Fibroblast of upper back skin (primary cell): Measurements from ENCODE around the gene KRT24.
"Not testable (repeated sequence)": the region's sequence is repeated elsewhere in the genome, so short reads cannot be mapped to it uniquely, and the experiment has no call there.

ENCODE experiments used
- DNase-seq: peaks from one replicate; pipeline ENCODE4 v3.0.0-alpha.2; 2013

KRT24 gene

GRCh38 chr17:40703652-40704051 is at the start of gene KRT24:
Gene KRT24, minus strand, starts transcription at chr17:40703752. Its CDS starts 59 bp downstream, at chr17:40703693.
- DNase-seq: no peak

- DNase-seq: no peak
These were observed 47.5 kb upstream of the KRT24 start for GRCh38 chr17:40751065-40751464.

DNA sequence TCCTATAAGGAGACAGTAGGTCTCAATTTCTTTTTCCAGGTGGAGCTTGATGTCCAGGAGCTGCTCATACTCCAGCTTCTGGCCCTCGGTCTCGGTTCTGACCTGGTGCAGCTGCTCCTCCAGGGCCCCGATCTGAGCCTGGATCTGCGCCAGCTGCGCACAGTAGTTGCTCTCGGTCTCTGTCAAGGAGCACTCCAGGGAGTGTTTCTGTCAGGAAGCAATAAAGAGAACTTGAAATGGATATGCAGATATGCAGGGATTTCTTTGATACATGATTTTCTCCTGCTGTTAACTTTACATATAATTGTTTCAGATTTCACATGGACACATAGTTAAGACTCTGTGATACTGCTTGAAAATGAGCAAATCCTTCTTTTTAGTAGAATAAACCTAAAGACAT is 46.8 kb upstream of the KRT24 start:
- DNase-seq: no peak

GRCh38 chr17:40748666-40749065 is 45.1 kb upstream of the KRT24 start:
- DNase-seq: not testable (repeated sequence)

GRCh38 chr17:40738553-40738952 is 35.0 kb upstream of the KRT24 start:
- no peak for DNase-seq

GRCh38 chr17:40735016-40735415 is 31.5 kb upstream of the KRT24 start:
- DNase-seq: no peak

GRCh38 chr17:40734018-40734417 is 30.5 kb upstream of the KRT24 start:
- DNase-seq: no peak

DNA sequence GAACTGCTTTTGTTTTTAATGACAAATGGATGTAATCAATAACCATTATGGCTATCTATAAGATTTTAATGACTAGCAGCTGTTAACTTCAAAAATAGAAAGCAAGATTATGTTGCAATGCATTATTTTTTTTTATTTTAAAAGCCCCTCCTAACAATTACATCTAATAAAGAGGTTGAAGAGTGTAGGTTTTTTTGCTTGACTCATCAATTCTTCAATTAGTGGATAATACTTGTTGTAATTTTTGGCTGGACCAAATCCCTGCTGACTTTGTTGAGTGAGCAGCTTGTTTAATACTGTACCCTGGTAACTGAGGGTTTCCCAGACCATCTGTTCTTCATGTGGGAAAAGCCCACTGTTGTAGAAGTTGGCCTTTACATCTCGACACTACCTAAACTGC is 27.4 kb upstream of the KRT24 start:
- DNase-seq: no peak

- DNase-seq: no peak
These were observed 24.1 kb upstream of the KRT24 start for GRCh38 chr17:40727447-40728231.

GRCh38 chr17:40726919-40727318 is 23.4 kb upstream of the KRT24 start:
- DNase-seq: no peak

DNA sequence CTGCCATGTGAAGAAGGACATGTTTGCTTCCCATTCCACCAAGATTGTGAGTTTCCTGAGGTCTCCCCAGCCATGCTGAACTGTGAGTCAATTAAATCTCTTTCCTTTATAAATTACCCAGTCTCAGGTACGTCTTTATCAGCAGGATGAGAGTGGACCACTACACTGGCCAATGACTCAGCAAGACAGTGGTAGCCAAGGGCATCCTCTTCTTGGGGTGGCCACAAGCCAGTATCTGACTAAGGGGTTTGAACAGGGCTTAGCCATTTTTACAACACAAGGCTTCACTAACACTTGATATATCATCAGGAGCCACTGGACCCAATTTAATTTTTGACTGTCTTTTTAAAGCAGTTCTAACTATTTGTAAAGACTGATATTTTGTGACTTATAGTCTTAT is 21.1 kb upstream of the KRT24 start:
- no peak for DNase-seq

DNA sequence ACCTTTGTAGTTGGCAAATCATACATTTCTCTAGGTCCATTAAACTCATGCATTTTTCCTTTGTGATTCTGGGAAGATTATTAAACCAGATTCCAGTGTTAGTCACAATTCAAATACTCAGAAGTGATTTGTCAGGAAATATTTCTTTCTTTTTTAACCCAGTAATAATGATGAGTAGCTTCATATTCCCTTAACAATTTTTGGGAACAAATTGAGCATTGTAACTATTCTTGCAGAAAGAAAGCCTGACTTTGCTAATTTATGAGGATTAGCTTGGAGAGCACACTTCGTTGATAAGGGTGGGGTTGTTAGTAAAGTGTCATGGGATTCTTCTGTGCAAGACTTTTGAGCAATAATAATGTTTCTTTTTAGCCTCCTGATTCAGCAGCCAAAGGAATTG is 18.7 kb upstream of the KRT24 start:
- peak; percentile 3 for DNase-seq

DNA sequence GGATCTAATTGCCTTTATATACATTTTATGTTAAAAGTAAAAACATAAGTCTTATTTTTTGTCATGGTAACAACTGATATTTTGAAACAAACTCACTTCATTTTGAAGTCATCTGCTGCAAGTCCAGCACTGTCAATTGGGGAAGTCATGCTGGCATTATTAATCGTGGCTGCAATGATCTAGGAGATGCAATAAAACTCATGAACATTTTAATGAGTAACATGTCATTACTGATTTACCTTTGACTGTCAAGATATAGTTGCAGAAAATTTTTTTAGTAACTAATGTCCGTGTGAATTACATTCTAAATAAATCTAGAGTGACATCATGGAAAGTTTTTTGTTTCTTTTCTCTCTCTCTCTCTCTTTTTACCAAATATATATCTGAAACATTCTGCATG is 17.3 kb upstream of the KRT24 start:
- no peak for DNase-seq

- DNase-seq: no peak
These were observed 15.4 kb upstream of the KRT24 start for GRCh38 chr17:40718930-40719329.

DNA sequence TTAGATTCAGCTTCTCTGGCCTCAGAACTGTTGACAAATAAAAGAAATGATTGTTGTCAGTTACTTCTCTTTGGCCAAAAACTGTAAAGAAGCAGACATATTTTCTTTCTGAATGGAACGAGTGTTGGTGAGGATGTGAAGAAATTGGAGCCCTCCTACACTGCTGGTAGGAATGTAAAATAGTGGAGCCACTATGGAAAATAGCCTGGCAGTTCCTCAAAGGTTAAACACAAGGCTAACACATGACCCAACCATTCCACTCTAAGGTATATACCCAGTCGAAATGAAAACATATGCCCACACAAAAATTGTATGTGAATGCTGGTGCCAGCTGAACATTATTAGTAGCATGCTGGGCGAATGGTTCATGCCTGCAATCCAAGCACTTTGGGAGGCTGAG is 14.2 kb upstream of the KRT24 start:
- no peak for DNase-seq

DNA sequence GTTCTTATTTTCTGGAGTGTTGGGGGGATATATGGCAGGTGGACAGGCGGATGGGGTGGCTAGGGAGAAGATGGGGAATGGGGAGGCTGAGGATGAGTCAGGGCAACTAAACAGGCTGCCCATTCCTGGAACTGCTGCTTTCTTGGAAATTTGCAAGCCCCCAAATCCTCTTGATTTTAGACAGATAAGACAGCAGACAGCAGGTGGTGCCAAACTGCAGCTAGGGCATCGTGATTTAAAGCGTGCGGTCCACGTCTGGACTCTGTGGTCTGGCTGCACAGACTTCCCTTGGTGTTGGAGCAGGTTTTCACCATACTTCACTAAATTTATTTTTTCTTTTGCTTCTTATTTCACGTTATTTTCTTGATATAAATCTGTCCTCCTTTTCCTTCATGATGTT is 10.9 kb upstream of the KRT24 start:
- peak; percentile 4 for DNase-seq

DNA sequence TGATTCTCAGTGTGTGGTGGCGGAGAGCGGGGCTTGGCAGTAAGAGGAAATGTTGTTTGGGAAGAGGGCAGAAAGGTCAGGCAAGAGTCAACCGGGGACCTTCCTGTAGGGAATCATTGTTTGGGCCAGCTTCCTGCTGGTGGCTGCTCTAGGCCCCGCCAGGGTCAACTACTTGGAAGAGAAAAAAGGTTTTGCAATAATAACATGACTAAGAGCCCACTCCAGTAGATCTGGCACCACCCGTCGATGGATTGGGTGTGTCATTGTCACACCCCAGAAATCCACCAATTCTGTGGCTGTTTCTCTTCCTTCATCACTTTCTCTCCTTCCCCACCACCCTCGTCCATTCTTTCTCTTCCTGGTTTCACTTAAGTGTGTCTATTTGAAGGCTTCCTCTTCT is 4.2 kb upstream of the KRT24 start:
- no peak for DNase-seq

DNA sequence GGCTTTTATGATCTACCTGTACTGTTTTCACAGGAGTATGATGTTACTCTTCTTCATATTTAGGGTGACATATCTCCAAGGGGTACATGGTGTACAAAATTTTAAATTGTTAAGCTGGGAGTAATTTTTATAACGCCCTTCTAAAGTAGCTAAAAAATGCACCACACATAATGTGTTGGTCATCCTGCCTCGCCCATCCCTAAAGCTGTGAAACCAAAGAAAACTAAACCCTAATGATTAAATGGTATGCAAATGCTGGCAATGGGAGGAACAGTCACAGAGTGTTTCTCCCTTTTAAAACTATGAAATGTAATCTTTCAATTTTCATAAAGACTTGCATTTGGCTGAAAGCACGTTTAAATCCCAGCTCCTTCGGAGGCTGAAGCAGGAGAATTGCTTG is 2.0 kb upstream of the KRT24 start:
- DNase-seq: no peak

- DNase-seq: no peak
These were observed 1.3 kb downstream of the KRT24 start for GRCh38 chr17:40702271-40702670.

GRCh38 chr17:40699853-40700252 is 3.7 kb downstream of the KRT24 start:
- DNase-seq: no peak

DNA sequence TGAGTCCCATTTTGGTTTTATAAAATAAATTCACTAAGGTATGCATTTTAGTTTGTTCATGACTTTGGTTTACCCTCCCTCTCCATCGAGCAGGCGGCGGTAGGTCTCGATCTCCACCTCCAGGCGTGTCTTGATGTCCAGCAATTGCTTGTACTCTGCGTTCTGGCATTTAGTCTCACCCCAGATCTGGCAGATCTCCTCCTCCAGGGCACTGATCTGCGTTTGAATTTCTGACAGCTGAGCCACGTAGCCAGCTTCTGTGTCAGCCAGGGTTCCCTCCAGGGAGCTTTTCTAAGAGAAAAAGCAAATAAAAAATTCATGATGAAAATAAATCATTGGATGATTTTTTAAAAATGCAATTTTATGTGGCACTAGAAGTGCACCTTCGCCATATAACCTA is 4.2 kb downstream of the KRT24 start:
- no peak for DNase-seq

DNA sequence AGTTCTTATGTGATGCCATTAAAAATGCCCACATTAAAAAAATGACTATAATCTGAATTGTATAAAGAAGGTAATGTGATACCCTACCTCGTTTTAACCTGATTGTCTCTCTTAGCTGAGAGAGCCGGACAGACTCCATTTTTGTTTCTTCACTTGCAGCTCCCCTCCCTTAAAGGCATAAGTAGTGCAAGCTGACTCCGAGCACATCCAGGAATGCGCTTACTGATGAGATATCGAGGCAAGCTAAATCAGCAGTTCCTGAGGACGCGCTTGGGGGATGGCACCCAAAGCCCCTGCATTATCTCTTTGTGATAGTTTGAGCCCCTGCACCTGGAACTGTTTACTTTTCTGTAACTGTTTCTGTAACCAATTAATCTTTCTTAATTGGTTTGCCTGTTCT is 6.3 kb downstream of the KRT24 start:
- no peak for DNase-seq

GRCh38 chr17:40696651-40697072 is 6.9 kb downstream of the KRT24 start:
- no peak for DNase-seq

- DNase-seq: no peak
These were observed 7.6 kb downstream of the KRT24 start for GRCh38 chr17:40695874-40696472.

- no peak for DNase-seq
These were observed 9.0 kb downstream of the KRT24 start for GRCh38 chr17:40694584-40694983.
